ENCODE results near the gene TRIM27. TPM values are rescaled to one million over a fixed set of nuclear protein-coding genes. Genes with fewer than 3 reads are reported as not detected.

TRIM27 gene
- total and polyA plus RNA-seq, 10 of the 15 experiments (the other 5 are each of a cell fraction or from before 2014, with no cell fraction given): 18.5 to 74.7 (median 58.0) TPM

GRCh38 chr6:28880894-28881780, 42.6 kb downstream of the TRIM27 start:
- intact Hi-C loops (cut with micrococcal nuclease; ENCODE audit: unreplicated experiment): no loop called here
- Histone ChIP-seq H3K4me1 (ENCODE audit: control insufficient read depth, insufficient read depth, low read length) (no peaks in the 10 kb centered on the region), H4K20me1 (ENCODE audit: control insufficient read depth, insufficient read depth) (no peaks in the 10 kb centered on the region), H3K9ac (ENCODE audit: control insufficient read depth, insufficient read depth, low read length) (peak overlapping the region; percentile 48), H3K36me3 (ENCODE audit: control insufficient read depth in 2 of 2, insufficient read depth in 2 of 2, low read length in 1 of 2) (no peaks in the 10 kb centered on the region), H3K4me3 (peak overlapping the region; percentile 69), H3K4me2 (ENCODE audit: control insufficient read depth, insufficient read depth) (peak overlapping the region; percentile 93), H3K9me3 (replicated peaks; ENCODE audit: control insufficient read depth, insufficient read depth, low read length) (no peaks in the 10 kb centered on the region; the same call in 2 of the 3 replicates), H2AFZ (ENCODE audit: control insufficient read depth, low read depth, low read length) (peak overlapping the region; percentile 91), H3K79me2 (ENCODE audit: control insufficient read depth, insufficient read depth, low read length) (no peaks in the 10 kb centered on the region), H3K27ac (ENCODE audit: control insufficient read depth, insufficient read depth) (no peak overlapping the region), H3K27me3 (replicated peaks in 1 of 2; ENCODE audit: control insufficient read depth in 2 of 2, insufficient read depth in 2 of 2, low read length in 1 of 2) (peaks cover 0 to 3% of the 10 kb centered on the region in 2 experiments; a peak in 2 of 4 replicates)
- CTCF ChIA-PET: interaction anchor here (1.3 kb wide), 1 partner anchor 15 kb away, joined by 3 read pairs; no protein-coding TSS in a partner anchor
- in situ Hi-C loops (cut with MboI): no loop called here
- DNase-seq (ENCODE audit: low read depth, low spot score) (no peak), FAIRE-seq (no peak), ATAC-seq (peak; percentile 65)
- SMC1A ChIA-PET (ENCODE audit: uncharacterized antibody, unreplicated experiment): interaction anchor here (0.5 to 2.0 kb wide), 9 partner anchors 10 to 142 kb away, joined by 3 to 7 read pairs (median 3); no protein-coding TSS in a partner anchor
- POLR2A ChIA-PET: interaction anchor here (0.6 to 1.8 kb wide), 2 partner anchors 42 to 1869 kb away, joined by 3 to 4 read pairs; partner anchors contain the start of gene TRIM27
- RAD21 ChIA-PET (ENCODE audit: unreplicated experiment): interaction anchor here (1.2 to 1.8 kb wide), 2 partner anchors 15 to 43 kb away, joined by 3 to 4 read pairs; no protein-coding TSS in a partner anchor
- WGBS (ENCODE audit: insufficient coverage, insufficient replicate concordance, low lambda C conversion rate, missing lambda C conversion rate): 2% methylated on average over 28 of the region's 28 CpGs
- no TSS peak for BruUV-seq (replicated peaks)
- TF ChIP-seq TCF7 (IDR thresholded peaks at IDR 0.05; ENCODE audit: borderline replicate concordance) (no peak; the same call in 1 of the 2 replicates), SMAD1 (IDR thresholded peaks at IDR 0.05; ENCODE audit: low read depth, partially characterized antibody) (no peak), NFXL1 (IDR thresholded peaks at IDR 0.05; ENCODE audit: borderline replicate concordance) (no peak), EZH2 (IDR thresholded peaks at IDR 0.05; ENCODE audit: borderline replicate concordance, control insufficient read depth, low read depth, low read length) (no peak), SIN3A (IDR thresholded peaks at IDR 0.05; ENCODE audit: low read depth, low read length) (no peak), CEBPB (IDR thresholded peaks at IDR 0.05; ENCODE audit: borderline replicate concordance in 1 of 2, low read depth in 2 of 2, low read length in 2 of 2) (no peak), IKZF2 (IDR thresholded peaks at IDR 0.05) (peak in 1 of 2 experiments; percentile 29; a peak in 1 of 4 replicates), ZBTB11 (CRISPR knock-in tag; IDR thresholded peaks at IDR 0.05) (no peak), USF1 (IDR thresholded peaks at IDR 0.05; ENCODE audit: borderline replicate concordance, extremely low read length, insufficient read depth, low read depth, low read length) (no peak), RAD51 (IDR thresholded peaks at IDR 0.05) (no peak), TAF1 (IDR thresholded peaks at IDR 0.05; ENCODE audit: borderline replicate concordance, low read depth, low read length) (no peak)
- TF ChIP-seq, protein P1, sequence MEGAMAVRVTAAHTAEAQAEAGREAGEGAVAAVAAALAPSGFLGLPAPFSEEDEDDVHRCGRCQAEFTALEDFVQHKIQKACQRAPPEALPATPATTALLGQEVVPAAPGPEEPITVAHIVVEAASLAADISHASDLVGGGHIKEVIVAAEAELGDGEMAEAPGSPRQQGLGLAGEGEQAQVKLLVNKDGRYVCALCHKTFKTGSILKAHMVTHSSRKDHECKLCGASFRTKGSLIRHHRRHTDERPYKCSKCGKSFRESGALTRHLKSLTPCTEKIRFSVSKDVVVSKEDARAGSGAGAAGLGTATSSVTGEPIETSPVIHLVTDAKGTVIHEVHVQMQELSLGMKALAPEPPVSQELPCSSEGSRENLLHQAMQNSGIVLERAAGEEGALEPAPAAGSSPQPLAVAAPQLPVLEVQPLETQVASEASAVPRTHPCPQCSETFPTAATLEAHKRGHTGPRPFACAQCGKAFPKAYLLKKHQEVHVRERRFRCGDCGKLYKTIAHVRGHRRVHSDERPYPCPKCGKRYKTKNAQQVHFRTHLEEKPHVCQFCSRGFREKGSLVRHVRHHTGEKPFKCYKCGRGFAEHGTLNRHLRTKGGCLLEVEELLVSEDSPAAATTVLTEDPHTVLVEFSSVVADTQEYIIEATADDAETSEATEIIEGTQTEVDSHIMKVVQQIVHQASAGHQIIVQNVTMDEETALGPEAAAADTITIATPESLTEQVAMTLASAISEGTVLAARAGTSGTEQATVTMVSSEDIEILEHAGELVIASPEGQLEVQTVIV (IDR thresholded peaks at IDR 0.05; ENCODE audit: borderline replicate concordance, partially characterized antibody): no peak
